ENCODE results near the gene CYP3A4. TPM values are rescaled to one million over a fixed set of nuclear protein-coding genes. Genes with fewer than 3 reads are reported as not detected.

CYP3A4 gene
- total RNA-seq (ENCODE audit: low replicate concordance): not detected in 2 replicates

DNA sequence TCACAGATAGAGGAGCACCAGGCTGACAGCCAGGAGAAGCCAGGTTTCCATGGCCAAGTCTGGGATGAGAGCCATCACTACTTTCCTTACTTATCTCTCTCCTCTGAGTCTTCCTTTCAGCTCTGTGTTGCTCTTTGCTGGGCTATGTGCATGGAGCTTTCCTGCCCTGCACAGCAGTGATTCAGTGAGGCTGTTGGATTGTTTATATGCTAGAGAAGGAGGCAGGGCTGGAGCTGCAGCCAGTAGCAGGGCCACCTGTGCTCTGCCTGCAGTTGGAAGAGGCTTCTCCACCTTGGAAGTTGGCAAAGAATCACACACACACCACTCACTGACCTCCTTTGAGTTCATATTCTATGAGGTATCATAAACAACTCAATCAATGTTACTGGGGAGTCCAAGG lies at the start of gene CYP3A4:
CYP3A4 (minus strand) TSS at position 178 of the 400 bp plus-strand sequence; CDS start at position 75, 103 bp downstream.

DNA sequence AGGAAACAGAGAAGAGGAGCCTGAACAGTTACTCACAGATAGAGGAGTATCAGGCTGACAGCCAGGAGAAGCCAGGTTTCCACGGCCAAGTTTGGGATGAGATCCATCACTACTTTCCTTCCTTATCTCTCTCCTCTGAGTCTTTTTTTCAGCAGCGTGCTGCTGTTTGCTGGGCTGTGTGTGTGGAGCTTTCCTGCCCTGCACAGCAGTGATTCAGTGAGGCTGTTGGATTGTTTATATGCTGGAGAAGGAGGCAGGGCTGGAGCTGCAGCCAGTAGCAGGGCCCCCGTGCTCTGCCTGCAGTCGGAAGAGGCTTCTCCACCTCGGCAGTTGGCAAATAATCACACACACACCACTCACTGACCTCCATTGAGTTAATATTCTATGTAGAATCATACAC lies 49.0 kb downstream of the CYP3A4 start, which contains the start of gene CYP3A7:
CYP3A7 (minus strand) TSS at position 210 of the 400 bp plus-strand sequence; CDS start at position 107, 103 bp downstream.

Other genes with a start within 250 kb of the CYP3A4 start
- 4.6 and 5.1 TPM in 2 replicates for gene FAM200A, start 232.1 kb downstream of the CYP3A4 start, total RNA-seq (ENCODE audit: low replicate concordance)
- 28.0 and 45.1 TPM in 2 replicates for gene ZNF655, start 225.5 kb downstream of the CYP3A4 start, total RNA-seq (ENCODE audit: low replicate concordance)
- 0.53 and 1.2 TPM in 2 replicates for gene TMEM225B, start 185.9 kb downstream of the CYP3A4 start, total RNA-seq (ENCODE audit: low replicate concordance)
- 7.9 and 9.2 TPM in 2 replicates for gene ZSCAN25, start 167.2 kb downstream of the CYP3A4 start, total RNA-seq (ENCODE audit: low replicate concordance)
- not detected in 2 replicates for gene CYP3A5, start 104.2 kb downstream of the CYP3A4 start, total RNA-seq (ENCODE audit: low replicate concordance)
- gene CYP3A7, start 49.0 kb downstream of the CYP3A4 start, total RNA-seq (ENCODE audit: low replicate concordance): 0.23 TPM in 1 of 2 replicates, not detected in the other
- not detected in 2 replicates for gene CYP3A43, start 43.8 kb upstream of the CYP3A4 start, total RNA-seq (ENCODE audit: low replicate concordance)
- gene OR2AE1, start 92.8 kb upstream of the CYP3A4 start, total RNA-seq (ENCODE audit: low replicate concordance): 0.12 TPM in 1 of 2 replicates, not detected in the other
- 21.2 and 32.1 TPM in 2 replicates for gene TRIM4, start 135.3 kb upstream of the CYP3A4 start, total RNA-seq (ENCODE audit: low replicate concordance)
- not detected in 2 replicates for gene GJC3, start 145.4 kb upstream of the CYP3A4 start, total RNA-seq (ENCODE audit: low replicate concordance)
- 0.30 TPM in 1 of 2 replicates, not detected in the other for gene AZGP1, start 191.8 kb upstream of the CYP3A4 start, total RNA-seq (ENCODE audit: low replicate concordance)
- gene ZKSCAN1, start 231.4 kb upstream of the CYP3A4 start, total RNA-seq (ENCODE audit: low replicate concordance): 33.1 and 37.3 TPM in 2 replicates

All from smooth muscle cell of the coronary artery (primary cell).